ENCODE results near the gene RBFOX1.

The RBFOX1 gene

DNA sequence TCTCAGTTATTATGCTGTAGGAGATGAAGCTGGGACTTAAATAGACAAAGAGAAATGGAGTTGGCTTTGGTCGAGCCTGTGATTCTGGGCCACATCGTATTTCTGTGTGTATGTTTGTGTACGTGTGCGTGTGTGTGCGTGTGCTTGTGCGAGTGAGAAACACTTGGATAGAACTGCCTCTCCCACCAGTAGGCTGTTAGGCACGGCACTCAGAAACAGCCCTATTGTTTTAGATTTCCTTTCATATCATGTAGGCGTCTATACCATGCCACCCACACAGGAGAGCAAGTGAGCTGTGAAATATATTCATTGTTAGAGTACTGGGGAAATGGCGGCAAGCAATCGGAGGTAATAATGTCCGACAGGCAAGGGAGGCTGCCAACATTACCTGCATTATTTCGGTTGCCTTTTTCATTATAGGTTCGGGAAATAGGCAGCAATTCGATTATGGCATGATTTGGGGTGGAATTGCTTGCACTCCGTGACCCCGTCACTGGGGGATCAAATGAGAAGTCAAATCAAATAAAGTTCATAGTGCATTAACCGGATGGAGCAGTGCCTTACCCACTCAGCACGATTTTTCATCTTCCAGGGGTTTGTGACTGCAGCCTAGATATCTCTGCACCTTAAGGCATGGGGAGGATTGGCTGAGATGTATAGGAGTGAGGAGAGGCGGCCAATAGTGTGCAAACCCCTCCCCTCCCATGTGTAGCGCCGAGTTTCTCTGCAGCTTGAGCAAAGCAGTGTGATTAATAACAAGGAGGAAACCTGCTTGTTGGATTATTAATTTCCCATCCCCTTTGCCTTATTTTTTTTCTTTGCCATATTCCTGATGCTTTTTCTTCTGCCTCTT lies 89.6 kb downstream of the RBFOX1 start:
- DNase-seq: no peak

DNA sequence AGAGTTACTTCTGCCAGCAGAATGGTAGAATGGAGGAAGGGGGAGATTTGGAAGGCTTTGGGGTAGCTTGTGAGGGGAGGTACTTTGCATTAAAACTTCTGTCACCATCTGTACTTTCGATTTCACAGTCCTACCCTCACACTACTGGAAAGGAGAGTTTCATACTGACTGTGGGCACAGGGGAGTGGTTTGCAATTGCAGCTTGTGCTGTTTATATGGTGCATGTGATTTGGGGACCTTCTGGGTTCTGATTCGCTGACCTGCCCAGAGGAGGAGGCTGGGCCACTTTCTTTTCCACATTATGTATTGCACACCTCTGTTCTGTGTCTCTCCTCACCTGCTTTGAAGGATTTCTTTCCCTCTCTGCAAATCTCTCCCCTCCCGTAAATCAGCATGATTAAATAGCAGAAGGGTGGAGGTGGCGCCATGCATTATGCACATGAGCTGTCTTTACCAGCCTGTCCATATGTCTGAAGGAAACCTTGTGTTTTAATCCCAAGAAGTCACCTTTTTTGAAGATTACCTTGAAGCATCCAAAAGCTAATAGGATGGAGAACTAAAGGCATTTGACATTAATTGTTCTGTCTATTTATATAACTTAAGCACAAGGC lies 90.9 kb downstream of the RBFOX1 start:
- no peak for DNase-seq

- no peak for DNase-seq
These were observed 93.5 kb downstream of the RBFOX1 start for GRCh38 chr16:7426161-7426560.

- DNase-seq: no peak
These were observed 99.1 kb downstream of the RBFOX1 start for GRCh38 chr16:7431723-7432122.

DNA sequence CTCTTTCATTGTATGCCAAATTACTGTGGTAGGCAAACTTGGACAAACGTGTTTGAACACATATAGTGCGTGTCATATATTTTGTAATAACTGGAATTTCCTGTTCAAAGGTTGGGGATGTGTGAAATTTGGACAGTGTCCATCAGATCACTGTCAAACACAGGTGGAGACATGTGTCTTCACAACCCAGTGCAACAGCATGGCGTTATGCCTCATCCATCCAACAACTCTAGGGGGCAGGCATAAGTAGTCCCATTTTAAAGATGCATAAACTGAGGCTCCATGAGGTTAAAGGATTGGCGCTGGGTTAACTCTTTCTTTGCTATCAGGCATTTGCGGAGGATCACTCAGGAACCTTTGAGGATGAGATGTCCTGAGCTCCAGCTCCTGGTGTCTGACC lies 103.7 kb downstream of the RBFOX1 start:
- DNase-seq: no peak

DNA sequence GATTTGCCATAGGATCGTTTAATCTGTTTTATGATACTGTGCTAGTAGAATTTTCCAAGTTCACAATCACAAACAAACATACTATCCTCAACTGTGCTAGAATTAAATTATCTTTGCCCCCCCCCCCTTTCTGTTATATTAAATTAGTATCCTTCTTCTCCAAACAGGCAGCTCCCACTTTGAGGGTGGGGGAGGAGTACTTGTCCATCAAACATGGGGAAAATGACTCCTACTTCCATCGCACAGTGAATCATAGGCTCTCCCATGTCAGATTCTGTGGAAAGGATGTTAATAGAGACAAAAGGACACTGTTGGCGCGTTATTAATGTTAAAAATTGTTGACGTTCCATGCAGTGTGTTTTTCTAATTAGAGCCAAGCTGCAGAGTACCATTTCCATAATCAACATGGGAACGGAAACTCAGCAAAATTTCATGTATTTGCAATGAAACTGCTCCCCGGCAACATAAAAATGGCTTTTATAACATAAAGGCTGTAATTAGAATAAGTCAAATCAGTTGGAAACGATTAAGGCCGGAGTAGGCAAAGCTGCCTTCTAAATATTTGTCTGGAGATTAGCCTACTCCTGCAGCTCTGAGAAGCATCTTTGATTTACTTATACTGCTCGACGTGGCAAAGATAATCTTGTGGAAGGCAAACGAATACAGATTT lies 104.6 kb downstream of the RBFOX1 start:
- DNase-seq: no peak

- no peak for DNase-seq
These were observed 105.2 kb downstream of the RBFOX1 start for GRCh38 chr16:7437843-7438242.

- DNase-seq: no peak
These were observed 106.0 kb downstream of the RBFOX1 start for GRCh38 chr16:7438601-7439000.

- DNase-seq: no peak
These were observed 106.9 kb downstream of the RBFOX1 start for GRCh38 chr16:7439518-7439917.

DNA sequence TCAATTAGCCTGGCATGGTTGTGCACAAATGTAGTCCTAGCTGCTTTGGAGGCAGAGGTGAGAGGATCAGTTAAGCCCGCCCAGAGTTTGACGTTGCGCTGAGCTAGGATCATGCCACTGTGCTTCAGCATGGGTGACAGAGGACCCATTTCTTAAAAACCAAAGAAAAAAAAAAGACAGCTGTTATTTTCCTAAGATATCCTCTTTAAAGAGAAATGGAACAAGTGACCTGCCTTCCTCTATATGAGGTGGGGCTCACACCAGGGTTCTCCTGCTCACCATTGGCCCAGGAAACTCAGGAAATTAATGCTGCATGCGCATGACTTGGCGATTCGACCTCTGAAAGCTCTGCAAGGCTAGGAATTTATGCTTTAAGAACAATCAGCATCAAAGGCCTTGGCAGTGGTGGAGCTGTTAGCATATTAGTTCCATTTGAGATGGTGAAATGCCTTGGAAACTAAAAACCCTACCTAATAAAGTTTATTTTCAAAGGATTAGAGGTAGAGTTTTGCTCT lies 108.3 kb downstream of the RBFOX1 start:
- DNase-seq: no peak

GRCh38 chr16:7442050-7442449 lies 109.4 kb downstream of the RBFOX1 start:
- DNase-seq: no peak

DNA sequence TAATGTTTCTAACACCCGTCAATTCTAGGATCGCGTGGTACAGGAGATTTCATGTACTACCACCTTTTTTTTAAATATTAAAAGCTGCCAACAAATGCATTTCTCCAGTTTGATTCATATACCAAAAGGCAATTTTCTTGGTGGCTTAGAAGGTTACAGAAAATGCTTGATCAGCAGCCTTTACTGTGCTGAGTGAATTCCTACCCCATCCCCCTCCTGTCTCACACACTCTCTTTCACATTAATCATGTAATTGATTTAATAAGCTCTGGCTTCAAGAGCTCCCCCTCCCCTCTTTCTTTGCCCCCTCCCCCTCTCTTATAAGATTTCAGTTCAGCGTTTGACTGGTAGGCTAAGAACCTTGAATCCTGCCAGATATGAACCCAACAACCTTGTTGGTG lies 110.5 kb downstream of the RBFOX1 start:
- DNase-seq: no peak

DNA sequence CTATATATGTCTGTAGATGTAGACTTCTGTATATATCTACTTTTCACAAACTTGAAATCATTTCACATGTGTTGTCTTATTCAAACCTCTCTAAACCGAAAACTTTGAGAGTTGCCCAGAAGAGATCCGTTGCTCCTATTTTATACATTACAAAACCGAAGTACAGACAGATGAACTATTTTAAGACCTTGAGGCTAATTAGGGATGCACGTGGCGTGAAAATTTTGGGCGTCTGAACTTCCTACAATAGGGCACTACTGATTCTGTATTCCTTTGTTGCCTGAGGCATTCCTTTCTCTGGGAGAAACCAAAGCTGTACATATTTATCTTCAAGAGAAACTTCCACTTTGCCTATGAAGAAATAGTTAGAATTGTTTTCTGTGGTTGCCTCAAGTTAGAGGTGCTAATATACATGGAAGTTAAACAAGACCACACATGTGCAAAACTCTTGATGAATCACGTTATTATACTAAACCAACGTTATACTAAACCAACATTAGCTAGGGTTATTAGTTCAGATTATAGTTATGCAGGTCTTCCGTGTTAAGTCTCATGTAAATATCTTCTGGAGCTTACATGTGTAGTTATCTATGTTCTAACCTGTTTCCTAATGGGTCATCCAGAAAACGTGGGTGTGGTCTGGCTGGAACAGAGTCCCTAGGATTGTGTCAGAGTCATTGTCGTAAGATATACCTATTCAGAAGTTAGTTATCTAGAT lies 111.2 kb downstream of the RBFOX1 start:
- DNase-seq: no peak

DNA sequence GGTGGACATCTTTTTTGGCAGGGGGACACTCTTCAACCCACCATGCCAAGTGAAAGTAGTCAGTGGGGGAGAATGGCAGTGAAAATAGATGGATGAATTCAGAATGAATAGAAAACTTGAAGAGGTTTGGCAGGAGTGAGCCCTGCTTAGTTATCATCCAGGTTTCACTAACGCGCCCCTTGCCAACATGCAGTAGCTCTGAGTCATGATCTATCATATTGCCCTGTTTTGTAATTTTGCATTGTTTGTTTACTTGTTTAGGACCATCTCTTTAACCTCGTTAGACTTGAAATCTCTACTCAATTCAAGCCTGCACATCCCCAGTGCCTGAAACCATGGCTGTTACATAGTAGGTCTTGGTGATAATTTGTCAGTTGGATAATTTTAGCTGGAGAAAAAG lies 116.7 kb downstream of the RBFOX1 start:
- DNase-seq: no peak

DNA sequence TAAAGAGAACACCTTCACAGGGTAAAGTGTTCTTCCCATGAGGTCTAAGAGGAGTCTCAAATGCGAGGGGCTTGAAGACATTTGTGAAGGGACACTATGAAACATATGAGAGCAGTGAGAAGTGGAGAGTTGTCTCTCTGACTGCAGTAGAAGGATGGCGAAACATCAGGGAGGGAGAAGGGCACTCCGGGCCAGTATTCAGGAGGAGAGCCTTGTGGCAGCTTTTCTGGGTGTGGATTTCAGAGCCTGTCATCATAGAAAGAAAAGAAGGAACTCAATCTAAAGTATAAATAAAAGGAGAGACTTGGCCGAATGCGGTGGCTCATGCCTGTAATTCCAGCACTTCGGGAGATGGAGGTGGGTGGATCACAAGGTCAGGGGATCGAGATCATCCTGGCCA lies 117.2 kb downstream of the RBFOX1 start:
- no peak for DNase-seq

GRCh38 chr16:7450440-7450839 lies 117.8 kb downstream of the RBFOX1 start:
- no peak for DNase-seq

- DNase-seq: no peak
These were observed 119.4 kb downstream of the RBFOX1 start for GRCh38 chr16:7452090-7452489.

DNA sequence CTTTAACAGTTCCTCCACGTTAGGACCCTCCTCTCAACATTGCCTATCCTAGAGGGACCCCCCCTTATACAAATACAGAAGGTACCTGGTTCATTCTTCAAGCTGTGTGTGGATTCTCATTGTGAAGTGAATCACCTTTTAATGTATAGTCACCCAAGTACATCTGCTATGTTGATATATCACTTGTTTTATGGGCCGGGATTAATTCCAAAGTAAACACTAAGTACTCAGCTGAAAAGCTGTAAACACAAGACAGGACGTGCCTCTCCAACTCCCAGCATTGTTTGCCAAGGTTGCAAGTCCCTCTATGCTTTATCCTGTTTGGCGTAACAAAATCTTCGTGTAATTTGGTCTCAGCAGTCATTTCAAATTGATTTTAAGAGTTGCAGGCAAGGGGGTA lies 123.6 kb downstream of the RBFOX1 start:
- DNase-seq: peak in 1 of 3 experiments; percentile 82

DNA sequence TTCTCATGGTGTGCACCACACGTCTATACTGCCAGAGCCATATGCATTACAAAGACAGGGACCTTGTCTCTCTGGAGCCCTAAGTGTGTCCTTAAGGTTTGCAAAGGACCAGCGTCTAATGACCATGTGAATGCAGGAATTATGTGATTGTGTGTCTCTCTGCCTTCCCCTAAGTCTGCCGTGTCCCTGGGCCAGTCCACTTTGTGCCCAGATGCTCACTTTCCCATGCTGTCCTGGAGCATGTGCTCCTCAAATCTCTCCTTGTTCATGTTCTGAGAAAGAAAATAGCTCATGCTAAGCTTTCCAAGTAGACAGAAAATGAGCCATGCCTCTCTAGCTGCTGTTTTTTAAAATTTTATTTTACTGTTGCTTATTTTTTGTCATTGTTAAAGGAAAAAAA lies 125.5 kb downstream of the RBFOX1 start:
- no peak for DNase-seq

DNA sequence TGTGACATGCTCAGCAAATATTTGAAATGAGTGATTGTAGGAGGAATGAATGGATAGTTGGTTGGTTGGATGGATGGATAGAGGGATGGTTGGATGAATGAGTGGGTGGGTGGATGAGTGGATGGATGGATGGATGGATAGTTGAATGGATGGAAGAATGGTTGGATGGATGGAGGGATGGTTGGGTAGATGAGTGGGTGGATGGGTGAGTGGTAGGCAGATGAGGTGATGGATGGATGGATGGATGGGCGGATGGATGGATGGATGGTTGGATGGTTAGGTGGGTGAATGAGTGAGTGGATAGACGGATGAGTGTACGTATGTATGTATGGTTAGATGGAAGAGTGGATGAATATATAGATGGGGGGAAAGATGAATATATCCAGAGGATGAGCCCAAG lies 137.7 kb downstream of the RBFOX1 start:
- DNase-seq: no peak

DNA sequence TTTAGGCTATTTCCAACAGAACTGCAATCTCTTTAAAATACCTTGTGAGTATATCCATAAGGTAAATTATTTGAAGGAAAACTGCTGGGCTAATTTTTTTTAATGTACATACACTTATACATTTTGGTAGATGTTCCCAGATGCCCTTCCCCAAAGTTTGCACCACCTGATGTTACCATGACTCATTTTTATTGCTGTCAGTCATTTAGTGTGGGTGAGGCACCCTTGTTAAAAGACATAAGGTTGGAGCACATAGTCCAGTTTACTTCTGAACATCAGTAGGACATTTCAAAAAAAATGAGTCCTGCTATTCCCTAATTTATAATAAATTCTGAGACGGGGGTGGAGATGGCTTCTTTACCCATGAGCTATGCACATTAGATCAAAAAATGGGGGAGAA lies 138.6 kb downstream of the RBFOX1 start:
- DNase-seq: no peak

GRCh38 chr16:7482032-7482431 lies 149.4 kb downstream of the RBFOX1 start:
- no peak for DNase-seq

DNA sequence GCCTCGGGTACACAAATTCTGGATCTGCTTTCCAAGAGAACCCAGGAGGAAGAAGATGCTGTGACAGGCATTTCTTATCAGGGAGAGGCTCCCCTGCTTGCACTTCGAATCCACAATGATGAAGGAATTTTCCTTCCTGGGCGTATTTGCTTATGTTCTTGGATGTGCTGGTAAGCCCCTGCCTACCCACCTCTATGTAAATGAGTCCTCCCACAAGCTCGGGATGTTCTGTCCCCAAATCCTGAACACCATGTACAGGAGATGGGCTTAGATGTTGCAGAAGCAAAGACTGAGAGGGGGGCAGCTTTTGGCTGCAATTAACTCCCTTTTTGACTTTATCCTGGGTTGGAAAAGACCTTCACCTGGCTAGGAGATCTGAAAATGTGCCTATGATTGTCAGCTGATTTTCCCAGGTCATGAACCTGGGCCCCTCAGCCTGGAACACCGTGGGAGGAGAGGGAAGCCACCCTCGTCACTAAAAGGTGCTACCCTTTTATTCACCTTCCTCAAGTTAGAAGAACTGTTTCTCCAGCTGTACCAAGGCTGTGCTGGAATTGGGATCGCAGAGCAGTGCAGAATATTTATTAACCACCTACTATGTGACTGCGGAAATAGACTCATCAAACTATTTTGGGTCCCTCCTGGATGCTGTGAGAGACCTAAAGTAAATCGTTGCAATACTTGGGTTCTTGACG lies 150.1 kb downstream of the RBFOX1 start:
- DNase-seq: no peak
